OCI-LY7 (cell line): ENCODE data around the gene GPR32. TPM values are rescaled to one million over a fixed set of nuclear protein-coding genes. Genes with fewer than 3 reads are reported as not detected.
A peak's percentile ranks its signal among the peaks of the same experiment; 100 is the strongest.

Source experiments
- BruUV-seq: library from RNA; stranded (reverse); fragments of 400-500 nt; replicated peaks from 2 replicates; lab custom pipeline; 2021; lab: Mats Ljungman, UMichigan
- CTCF ChIA-PET: fragments of 300-600 bp; sonication (Branson Sonifier 250); formaldehyde crosslinking; loops from one replicate; lab custom pipeline; 2022; ENCODE audit warnings: antibody characterized with exemption; ENCODE audit not compliant: unreplicated experiment; lab: Charles Lee
- POLR2A ChIA-PET: fragments of 300-600 bp; sonication (Branson Sonifier 250); formaldehyde crosslinking; loops from one replicate; lab custom pipeline; 2022; ENCODE audit warnings: antibody characterized with exemption; lab: Charles Lee
- DNase-seq: peaks from one replicate; pipeline ENCODE4 v3.0.0-alpha.2; 2015; ENCODE audit warnings: low spot score
- H2AFZ ChIP-seq: fragments of 200-600 bp; sonication (generic), shearing (Covaris generic); 2 replicates; pipeline ENCODE4 v1.6.1; 2014; ENCODE audit warnings: mild to moderate bottlenecking, antibody characterized with exemption, low read length, moderate library complexity
- H3K27ac ChIP-seq: fragments of 200-600 bp; sonication (generic); 2 replicates; pipeline ENCODE4 v1.5.1; 2014; ENCODE audit warnings: mixed run types, low read depth, mild to moderate bottlenecking, moderate library complexity, low read length, inconsistent platforms; ENCODE audit not compliant: poor library complexity, severe bottlenecking
- H3K36me3 ChIP-seq: fragments of 200-600 bp; sonication (generic); 2 replicates; pipeline ENCODE4 v1.6.1; 2014; ENCODE audit warnings: mild to moderate bottlenecking, antibody characterized with exemption, low read length, moderate library complexity, mixed read lengths; ENCODE audit not compliant: insufficient read depth
- H3K4me1 ChIP-seq: fragments of 200-600 bp; sonication (generic); 2 replicates; pipeline ENCODE4 v1.5.1; 2014; ENCODE audit warnings: mild to moderate bottlenecking, low read length; ENCODE audit not compliant: insufficient read depth, poor library complexity, severe bottlenecking
- H3K4me2 ChIP-seq: fragments of 200-600 bp; sonication (generic); 2 replicates; pipeline ENCODE4 v1.6.1; 2014; ENCODE audit warnings: mild to moderate bottlenecking, low read length
- H3K4me3 ChIP-seq: fragments of 200-600 bp; sonication (generic); 2 replicates; pipeline ENCODE4 v1.5.1; 2014; ENCODE audit warnings: mild to moderate bottlenecking, low read depth, low read length; ENCODE audit not compliant: poor library complexity, severe bottlenecking
- H3K79me2 ChIP-seq: fragments of 200-600 bp; sonication (generic); 2 replicates; pipeline ENCODE4 v1.6.1; 2016; ENCODE audit warnings: low read depth, mild to moderate bottlenecking, low read length, moderate library complexity, mixed read lengths; ENCODE audit not compliant: insufficient read depth
- H3K9me2 ChIP-seq: fragments of 200-600 bp; sonication (generic); 2 replicates; pipeline ENCODE4 v1.6.1; 2016; ENCODE audit warnings: mild to moderate bottlenecking, low read length, mixed read lengths; ENCODE audit not compliant: insufficient read depth
- H3K9me3 ChIP-seq: fragments of 200-600 bp; sonication (generic); 2 replicates; pipeline ENCODE4 v1.6.1; 2014; ENCODE audit warnings: mild to moderate bottlenecking, mixed run types, low read length, mixed read lengths
- H4K20me1 ChIP-seq: fragments of 200-600 bp; sonication (generic); 2 replicates; pipeline ENCODE4 v1.6.1; 2014; ENCODE audit warnings: mild to moderate bottlenecking, antibody characterized with exemption, low read length, moderate library complexity, mixed read lengths; ENCODE audit not compliant: insufficient read depth
- CTCF ChIP-seq: fragments of 200-600 bp; sonication (generic); conservative IDR thresholded peaks from 2 replicates; pipeline ENCODE4 v1.5.1; 2014; ENCODE audit warnings: mild to moderate bottlenecking, antibody characterized with exemption, low read length, moderate library complexity, mixed read lengths
- EZH2phosphoT487 ChIP-seq: fragments of 200-600 bp; sonication (generic); IDR thresholded peaks from 2 replicates; pipeline ENCODE4 v1.6.1; 2018; ENCODE audit warnings: low read depth, borderline replicate concordance, mild to moderate bottlenecking, mixed run types, antibody characterized with exemption, low read length, moderate library complexity, mixed read lengths
- intact Hi-C: fragments of 100-400 bp; cut with micrococcal nuclease; formaldehyde crosslinking; loops from one replicate; pipeline ENCODE4 v1.10.0; 2022; ENCODE audit not compliant: unreplicated experiment
- total RNA-seq, 2 experiments: library from RNA; depleted of rRNA in 1 of 2; stranded (reverse); fragments of >200 nt in 1 of 2; shearing (Covaris generic) in 1 of 2; gene quantifications; 2 replicates each; pipeline ENCODE4 v1.2.3, GENCODE V29; 2014 to 2022

Gene GPR32
- total RNA-seq, 2 experiments from 2014 or later: not detected

GRCh38 chr19:50795664-50796073 lies 25.4 kb downstream of the GPR32 start:
- no TSS peak for BruUV-seq
- Histone ChIP-seq H3K36me3 (peaks cover 56% of the 10 kb centered on the region), H3K27ac (peak overlapping the region; percentile 4), H4K20me1 (peaks cover 16% of the 10 kb centered on the region; the same call in 1 of the 2 replicates), H2AFZ (no peak overlapping the region), H3K79me2 (peaks cover 9% of the 10 kb centered on the region; the same call in 1 of the 2 replicates), H3K4me3 (no peak overlapping the region), H3K4me1 (peaks cover 8% of the 10 kb centered on the region), H3K9me3 (no peaks in the 10 kb centered on the region), H3K4me2 (no peak overlapping the region), H3K9me2 (no peaks in the 10 kb centered on the region)
- ChIA-PET CTCF (no interaction called here), POLR2A (interaction anchor here (0.6 kb wide), 1 partner anchor 305 kb away, joined by 7 read pairs; no protein-coding TSS in a partner anchor)
- TF ChIP-seq EZH2phosphoT487: no peak
- intact Hi-C loops: no loop called here
- peak; percentile 27 for DNase-seq

GRCh38 chr19:50796128-50796633 lies 25.9 kb downstream of the GPR32 start:
- no peak for TF ChIP-seq EZH2phosphoT487
- peak; percentile 59 for TF ChIP-seq CTCF
- peaks cover 14% of the 10 kb centered on the region; the same call in 1 of the 2 replicates for H3K79me2 ChIP-seq
- H3K4me3 ChIP-seq: no peak overlapping the region
- H3K36me3 ChIP-seq: peaks cover 62% of the 10 kb centered on the region
- no peak overlapping the region for H2AFZ ChIP-seq
- no peaks in the 10 kb centered on the region for H3K9me3 ChIP-seq
- peaks cover 20% of the 10 kb centered on the region for H4K20me1 ChIP-seq
- peaks cover 9% of the 10 kb centered on the region for H3K4me1 ChIP-seq
- peak; percentile 37 for DNase-seq
- intact Hi-C loops: no loop called here
- BruUV-seq: no TSS peak
- no peaks in the 10 kb centered on the region for H3K9me2 ChIP-seq
- H3K4me2 ChIP-seq: no peak overlapping the region
- CTCF ChIA-PET: no interaction called here
- POLR2A ChIA-PET: no interaction called here
- H3K27ac ChIP-seq: peak overlapping the region; percentile 4

DNA sequence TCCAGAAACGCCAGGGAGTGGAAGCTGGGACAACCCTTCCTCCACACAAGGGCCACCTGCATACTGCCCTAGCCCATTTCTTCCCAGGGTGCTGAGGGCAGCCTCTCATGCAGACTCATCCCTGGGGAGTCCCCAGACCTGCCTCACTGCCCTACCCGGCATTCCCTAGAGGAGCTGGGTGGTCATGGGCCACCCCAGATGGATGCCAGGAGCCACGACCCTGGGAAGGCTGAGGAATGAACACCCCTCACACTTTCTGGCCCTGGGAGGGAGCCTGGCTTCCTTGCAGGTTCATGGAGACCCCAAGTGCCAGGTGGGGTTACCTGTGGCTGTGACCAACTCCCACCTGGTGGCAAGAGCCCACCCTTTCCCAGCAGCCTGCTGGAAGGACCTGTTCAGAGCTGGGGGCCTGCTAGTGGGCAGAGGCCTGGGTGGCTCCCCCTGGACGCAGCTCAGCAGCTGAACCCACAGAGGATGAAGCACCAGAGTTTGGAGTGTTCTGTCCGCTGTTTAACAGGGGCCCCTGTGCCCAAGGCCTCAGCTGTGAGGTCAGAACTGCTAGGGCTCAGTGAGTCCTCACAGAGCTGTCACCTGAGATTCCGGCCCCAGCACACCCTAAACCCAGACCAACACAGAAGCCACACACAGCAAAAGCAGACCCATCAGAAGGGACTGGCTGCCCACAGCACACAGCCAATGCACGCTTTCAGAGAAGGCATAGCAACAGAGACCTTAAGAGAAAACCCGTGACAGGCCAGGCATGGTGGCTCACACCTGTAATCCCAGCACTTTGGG lies 26.6 kb downstream of the GPR32 start:
- Histone ChIP-seq H3K4me2 (no peak overlapping the region), H3K9me2 (no peaks in the 10 kb centered on the region), H3K27ac (no peak overlapping the region), H3K36me3 (peaks cover 67% of the 10 kb centered on the region), H3K4me3 (no peak overlapping the region), H3K9me3 (no peaks in the 10 kb centered on the region), H3K79me2 (peaks cover 19% of the 10 kb centered on the region; the same call in 1 of the 2 replicates), H4K20me1 (peaks cover 22% of the 10 kb centered on the region), H2AFZ (no peak overlapping the region), H3K4me1 (peaks cover 12% of the 10 kb centered on the region)
- ChIA-PET POLR2A (no interaction called here), CTCF (no interaction called here)
- BruUV-seq: no TSS peak
- intact Hi-C loops: no loop called here
- no peak for DNase-seq
- TF ChIP-seq EZH2phosphoT487 (no peak), CTCF (no peak)
